COLO829 (cell line): Measurements from ENCODE around the gene MCCD1.

Experiments used
- DNase-seq: peaks from one replicate; pipeline ENCODE4 v3.0.0; 2012; ENCODE audit warnings: low spot score

MCCD1 gene

DNA sequence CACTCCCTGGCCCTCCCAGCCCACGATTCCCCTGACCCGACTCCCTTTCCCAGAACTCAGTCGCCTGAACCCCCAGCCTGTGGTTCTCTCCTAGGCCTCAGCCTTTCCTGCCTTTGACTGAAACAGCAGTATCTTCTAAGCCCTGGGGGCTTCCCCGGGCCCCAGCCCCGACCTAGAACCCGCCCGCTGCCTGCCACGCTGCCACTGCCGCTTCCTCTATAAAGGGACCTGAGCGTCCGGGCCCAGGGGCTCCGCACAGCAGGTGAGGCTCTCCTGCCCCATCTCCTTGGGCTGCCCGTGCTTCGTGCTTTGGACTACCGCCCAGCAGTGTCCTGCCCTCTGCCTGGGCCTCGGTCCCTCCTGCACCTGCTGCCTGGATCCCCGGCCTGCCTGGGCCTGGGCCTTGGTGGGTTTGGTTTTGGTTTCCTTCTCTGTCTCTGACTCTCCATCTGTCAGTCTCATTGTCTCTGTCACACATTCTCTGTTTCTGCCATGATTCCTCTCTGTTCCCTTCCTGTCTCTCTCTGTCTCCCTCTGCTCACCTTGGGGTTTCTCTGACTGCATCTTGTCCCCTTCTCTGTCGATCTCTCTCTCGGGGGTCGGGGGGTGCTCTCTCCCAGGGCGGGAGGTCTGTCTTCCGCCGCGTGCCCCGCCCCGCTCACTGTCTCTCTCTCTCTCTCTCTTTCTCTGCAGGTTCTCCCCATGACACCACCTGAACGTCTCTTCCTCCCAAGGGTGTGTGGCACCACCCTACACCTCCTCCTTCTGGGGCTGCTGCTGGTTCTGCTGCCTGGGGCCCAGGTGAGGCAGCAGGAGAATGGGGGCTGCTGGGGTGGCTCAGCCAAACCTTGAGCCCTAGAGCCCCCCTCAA is 43.5 kb downstream of the MCCD1 start, which contains the start of gene LTA:
Gene LTA, plus strand, starts transcription at position 249 of the 871 bp plus-strand sequence. Its CDS starts 454 bp downstream, at position 703.
- no peak for DNase-seq

- DNase-seq: no peak
Measured at GRCh38 chr6:31573239-31574105, 44.7 kb downstream of the MCCD1 start.

DNA sequence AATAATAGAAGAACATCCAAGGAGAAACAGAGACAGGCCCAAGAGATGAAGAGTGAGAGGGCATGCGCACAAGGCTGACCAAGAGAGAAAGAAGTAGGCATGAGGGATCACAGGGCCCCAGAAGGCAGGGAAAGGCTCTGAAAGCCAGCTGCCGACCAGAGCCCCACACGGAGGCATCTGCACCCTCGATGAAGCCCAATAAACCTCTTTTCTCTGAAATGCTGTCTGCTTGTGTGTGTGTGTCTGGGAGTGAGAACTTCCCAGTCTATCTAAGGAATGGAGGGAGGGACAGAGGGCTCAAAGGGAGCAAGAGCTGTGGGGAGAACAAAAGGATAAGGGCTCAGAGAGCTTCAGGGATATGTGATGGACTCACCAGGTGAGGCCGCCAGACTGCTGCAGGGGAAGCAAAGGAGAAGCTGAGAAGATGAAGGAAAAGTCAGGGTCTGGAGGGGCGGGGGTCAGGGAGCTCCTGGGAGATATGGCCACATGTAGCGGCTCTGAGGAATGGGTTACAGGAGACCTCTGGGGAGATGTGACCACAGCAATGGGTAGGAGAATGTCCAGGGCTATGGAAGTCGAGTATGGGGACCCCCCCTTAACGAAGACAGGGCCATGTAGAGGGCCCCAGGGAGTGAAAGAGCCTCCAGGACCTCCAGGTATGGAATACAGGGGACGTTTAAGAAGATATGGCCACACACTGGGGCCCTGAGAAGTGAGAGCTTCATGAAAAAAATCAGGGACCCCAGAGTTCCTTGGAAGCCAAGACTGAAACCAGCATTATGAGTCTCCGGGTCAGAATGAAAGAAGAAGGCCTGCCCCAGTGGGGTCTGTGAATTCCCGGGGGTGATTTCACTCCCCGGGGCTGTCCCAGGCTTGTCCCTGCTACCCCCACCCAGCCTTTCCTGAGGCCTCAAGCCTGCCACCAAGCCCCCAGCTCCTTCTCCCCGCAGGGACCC is 45.6 kb downstream of the MCCD1 start:
- no peak for DNase-seq

GRCh38 chr6:31575335-31575901 is 46.7 kb downstream of the MCCD1 start, which contains the start of gene TNF:
Gene TNF (plus strand): TSS chr6:31575565. CDS start chr6:31575742, 177 bp downstream.
- no peak for DNase-seq

- DNase-seq: no peak
Measured at GRCh38 chr6:31575952-31576685, 47.4 kb downstream of the MCCD1 start.

GRCh38 chr6:31576897-31577578 is 48.3 kb downstream of the MCCD1 start:
- no peak for DNase-seq

GRCh38 chr6:31577579-31577966 is 48.8 kb downstream of the MCCD1 start:
- no peak for DNase-seq

- DNase-seq: no peak
Measured at GRCh38 chr6:31578184-31579118, 49.7 kb downstream of the MCCD1 start.

GRCh38 chr6:31579119-31579505 is 50.4 kb downstream of the MCCD1 start:
- no peak for DNase-seq
